Neuron (in vitro differentiated cells): Measurements from ENCODE around the gene TUBGCP5.

ENCODE experiments used
- H2AFZ ChIP-seq: one replicate; pipeline ENCODE4 v1.6.1; 2013; ENCODE audit warnings: low read depth, mild to moderate bottlenecking, inconsistent platforms, low read length, moderate library complexity
- H3K27me3 ChIP-seq: one replicate; pipeline ENCODE4 v1.6.1; 2013; ENCODE audit warnings: low read length; ENCODE audit not compliant: insufficient read depth
- H3K36me3 ChIP-seq: one replicate; pipeline ENCODE4 v1.6.1; 2013; ENCODE audit warnings: low read length; ENCODE audit not compliant: insufficient read depth
- H3K4me1 ChIP-seq: one replicate; pipeline ENCODE4 v1.6.1; 2013; ENCODE audit warnings: low read length; ENCODE audit not compliant: insufficient read depth
- H3K4me3 ChIP-seq: 2 replicates; pipeline ENCODE4 v1.5.1; 2013; ENCODE audit warnings: mild to moderate bottlenecking, low read length, moderate library complexity
- H3K9me3 ChIP-seq: one replicate; pipeline ENCODE4 v1.6.1; 2013; ENCODE audit warnings: low read length

The TUBGCP5 gene

GRCh38 chr15:22963641-22964040 is 75.7 kb downstream of the TUBGCP5 start:
- H3K9me3 ChIP-seq = no peaks in the 10 kb centered on the region
- no peaks in the 10 kb centered on the region for H3K36me3 ChIP-seq
- H3K27me3 ChIP-seq = no peaks in the 10 kb centered on the region
- peaks cover 7% of the 10 kb centered on the region for H3K4me1 ChIP-seq
- H2AFZ ChIP-seq = no peak overlapping the region
- no peak overlapping the region for H3K4me3 ChIP-seq

GRCh38 chr15:22962611-22963010 is 76.8 kb downstream of the TUBGCP5 start:
- Histone ChIP-seq H2AFZ (no peak overlapping the region), H3K36me3 (no peaks in the 10 kb centered on the region), H3K4me1 (peaks cover 7% of the 10 kb centered on the region), H3K9me3 (no peaks in the 10 kb centered on the region), H3K27me3 (no peaks in the 10 kb centered on the region), H3K4me3 (no peak overlapping the region)

- Histone ChIP-seq H3K27me3 (no peaks in the 10 kb centered on the region), H2AFZ (no peak overlapping the region), H3K4me1 (peaks cover 7% of the 10 kb centered on the region), H3K4me3 (no peak overlapping the region), H3K9me3 (no peaks in the 10 kb centered on the region), H3K36me3 (no peaks in the 10 kb centered on the region)
Observed at GRCh38 chr15:22961762-22962161, 77.6 kb downstream of the TUBGCP5 start.

- Histone ChIP-seq H2AFZ (no peak overlapping the region), H3K27me3 (no peaks in the 10 kb centered on the region), H3K4me1 (peaks cover 14% of the 10 kb centered on the region), H3K9me3 (no peaks in the 10 kb centered on the region), H3K36me3 (no peaks in the 10 kb centered on the region), H3K4me3 (no peak overlapping the region)
Observed at GRCh38 chr15:22960556-22960955, 78.8 kb downstream of the TUBGCP5 start.

GRCh38 chr15:22960126-22960525 is 79.2 kb downstream of the TUBGCP5 start:
- Histone ChIP-seq H3K4me3 (no peak overlapping the region), H3K9me3 (no peaks in the 10 kb centered on the region), H3K36me3 (no peaks in the 10 kb centered on the region), H2AFZ (no peak overlapping the region), H3K4me1 (peaks cover 14% of the 10 kb centered on the region), H3K27me3 (no peaks in the 10 kb centered on the region)

- Histone ChIP-seq H3K36me3 (no peaks in the 10 kb centered on the region), H3K4me1 (peaks cover 13% of the 10 kb centered on the region), H3K27me3 (no peaks in the 10 kb centered on the region), H3K9me3 (no peaks in the 10 kb centered on the region), H2AFZ (no peak overlapping the region), H3K4me3 (no peak overlapping the region)
Observed at GRCh38 chr15:22959321-22960101, 79.9 kb downstream of the TUBGCP5 start.

- Histone ChIP-seq H3K9me3 (no peaks in the 10 kb centered on the region), H3K4me3 (no peak overlapping the region), H3K36me3 (no peaks in the 10 kb centered on the region), H3K27me3 (no peaks in the 10 kb centered on the region), H3K4me1 (peaks cover 7% of the 10 kb centered on the region), H2AFZ (no peak overlapping the region)
Observed at GRCh38 chr15:22958487-22959280, 80.7 kb downstream of the TUBGCP5 start.

- Histone ChIP-seq H3K36me3 (no peaks in the 10 kb centered on the region), H3K4me3 (no peak overlapping the region), H3K9me3 (no peaks in the 10 kb centered on the region), H3K4me1 (peaks cover 15% of the 10 kb centered on the region), H3K27me3 (no peaks in the 10 kb centered on the region), H2AFZ (no peak overlapping the region)
Observed at GRCh38 chr15:22956978-22957260, 82.5 kb downstream of the TUBGCP5 start.

- H3K4me3 ChIP-seq = no peak overlapping the region
- no peak overlapping the region for H2AFZ ChIP-seq
- H3K4me1 ChIP-seq = peaks cover 15% of the 10 kb centered on the region
- H3K27me3 ChIP-seq = no peaks in the 10 kb centered on the region
- no peaks in the 10 kb centered on the region for H3K36me3 ChIP-seq
- H3K9me3 ChIP-seq = no peaks in the 10 kb centered on the region
Observed at GRCh38 chr15:22956257-22956977, 83.0 kb downstream of the TUBGCP5 start.

- Histone ChIP-seq H3K4me3 (no peak overlapping the region), H3K36me3 (no peaks in the 10 kb centered on the region), H3K27me3 (no peaks in the 10 kb centered on the region), H3K4me1 (peaks cover 15% of the 10 kb centered on the region), H3K9me3 (no peaks in the 10 kb centered on the region), H2AFZ (no peak overlapping the region)
Observed at GRCh38 chr15:22955544-22956119, 83.7 kb downstream of the TUBGCP5 start.

- no peaks in the 10 kb centered on the region for H3K9me3 ChIP-seq
Observed at GRCh38 chr15:22954798-22955543, 84.4 kb downstream of the TUBGCP5 start.

GRCh38 chr15:22954326-22954725 is 85.0 kb downstream of the TUBGCP5 start:
- peaks cover 16% of the 10 kb centered on the region for H3K4me1 ChIP-seq
- no peak overlapping the region for H3K4me3 ChIP-seq
- no peaks in the 10 kb centered on the region for H3K36me3 ChIP-seq
- H3K9me3 ChIP-seq = peaks cover under 1% of the 10 kb centered on the region
- H2AFZ ChIP-seq = no peak overlapping the region
- H3K27me3 ChIP-seq = no peaks in the 10 kb centered on the region

More at GRCh38 chr15:22954798-22955543, 84.4 kb downstream of the TUBGCP5 start:
- Histone ChIP-seq H3K4me1 (peaks cover 15% of the 10 kb centered on the region), H3K36me3 (no peaks in the 10 kb centered on the region), H3K4me3 (no peak overlapping the region), H3K27me3 (no peaks in the 10 kb centered on the region), H2AFZ (no peak overlapping the region)
